Small intestine (tissue), 7 donors: Measurements from ENCODE around the gene CERCAM. TPM values are rescaled to one million over a fixed set of nuclear protein-coding genes. Genes with fewer than 3 reads are reported as not detected.
"Not testable (repeated sequence)": the region's sequence is repeated elsewhere in the genome, so short reads cannot be mapped to it uniquely, and the experiment has no call there.

Experiments
- DNase-seq, 2 donors: peaks; one replicate each; pipeline versions ENCODE4 v3.0.0 to v3.0.0-alpha.2; 2013
- FAIRE-seq: peaks from 2 replicates; lab custom pipeline; 2012; peaks lifted over from hg19 to GRCh38; lab: Jason Lieb, UNC
- H3K27ac ChIP-seq, 3 donors: one replicate each; pipeline ENCODE4 v1.5.1; 2013; ENCODE audit warnings: low read length in 2 of 3, mild to moderate bottlenecking in 2 of 3, control low read depth in 1 of 3, inconsistent platforms in 1 of 3, low read depth in 1 of 3, moderate library complexity in 1 of 3
- H3K27me3 ChIP-seq, 3 donors: one replicate each; pipeline ENCODE4 v1.6.1; 2013; ENCODE audit warnings: low read length in 3 of 3, inconsistent platforms in 1 of 3; ENCODE audit not compliant: control insufficient read depth in 3 of 3, insufficient read depth in 3 of 3
- H3K36me3 ChIP-seq, 3 donors: one replicate each; pipeline ENCODE4 v1.6.1; 2013; ENCODE audit warnings: low read length in 3 of 3, inconsistent platforms in 1 of 3, low read depth in 1 of 3, mild to moderate bottlenecking in 1 of 3, moderate library complexity in 1 of 3; ENCODE audit not compliant: control insufficient read depth in 3 of 3, insufficient read depth in 2 of 3
- H3K4me1 ChIP-seq, 3 donors: one replicate each; pipeline ENCODE4 v1.6.1; 2013; ENCODE audit warnings: low read length in 2 of 3, inconsistent platforms in 1 of 3, low read depth in 1 of 3, mild to moderate bottlenecking in 1 of 3, moderate library complexity in 1 of 3; ENCODE audit not compliant: control insufficient read depth in 3 of 3, insufficient read depth in 2 of 3
- H3K4me3 ChIP-seq, 3 donors: one replicate each; pipeline ENCODE4 v1.5.1; 2013; ENCODE audit warnings: low read length in 3 of 3, control low read depth in 1 of 3, inconsistent platforms in 1 of 3, low read depth in 1 of 3, mild to moderate bottlenecking in 1 of 3, moderate library complexity in 1 of 3
- H3K9me3 ChIP-seq, 2 donors: one replicate each; pipeline ENCODE4 v1.6.1; 2013; ENCODE audit warnings: low read depth in 1 of 2, low read length in 1 of 2; ENCODE audit not compliant: control insufficient read depth in 2 of 2, insufficient read depth in 1 of 2
- WGBS, 3 donors: extraction: QIAGEN DNeasy Blood & Tissue Kit; methylation state at CpG; one replicate each; pipeline ENCODE4 v1.1.7; 2013; 5-methylcytosine and 5-hydroxymethylcytosine counted together
- polyA plus RNA-seq, 4 donors: library from polyadenylated mRNA; stranded (reverse) in 3 of 4; unstranded in 1 of 4; fragments of 200-250 nt in 3 of 4; fragments of 120-200 nt in 1 of 4; gene quantifications; one replicate each; pipeline versions ENCODE4 v1.2.1 to v1.2.3, GENCODE V29; 2013
- donor health status: healthy with polysubstance abuse.
- donor health status: control.
- donor health status: control.
- donor health status: Bipolar disorder and iron deficiency.
- donor health status: healthy.

Gene CERCAM
- polyA plus RNA-seq, 4 donors = 4.3 to 10.3 (median 6.8) TPM; not detected in 1

GRCh38 chr9:128409978-128410377 is 10.7 kb upstream of the CERCAM start:
- no peak overlapping the region for H3K27ac ChIP-seq
- DNase-seq = no peak
- H3K4me3 ChIP-seq = no peak overlapping the region
- peaks cover 0 to 1% (median 0%) of the 10 kb centered on the region in 3 donors for H3K4me1 ChIP-seq
- WGBS, 3 donors = 23 to 35% (median 23%) methylated on average over 6 of the region's 6 CpGs
- H3K9me3 ChIP-seq = no peaks in the 10 kb centered on the region
- FAIRE-seq = no peak
- H3K27me3 ChIP-seq = peaks cover 0 to 35% (median 4%) of the 10 kb centered on the region in 3 donors
- no peaks in the 10 kb centered on the region for H3K36me3 ChIP-seq

- Histone ChIP-seq H3K36me3 (no peaks in the 10 kb centered on the region), H3K4me3 (no peak overlapping the region), H3K4me1 (peaks cover 0 to 11% (median 0%) of the 10 kb centered on the region in 3 donors), H3K27ac (no peak overlapping the region), H3K9me3 (no peaks in the 10 kb centered on the region), H3K27me3 (peaks cover 0 to 29% (median 11%) of the 10 kb centered on the region in 3 donors)
- FAIRE-seq (no peak), DNase-seq (no peak)
- WGBS, 3 donors = 42 to 55% (median 46%) methylated on average over 11 of the region's 11 CpGs
Observed at GRCh38 chr9:128411364-128412119, 9.1 kb upstream of the CERCAM start.

- Histone ChIP-seq H3K27me3 (peaks cover 0 to 28% (median 11%) of the 10 kb centered on the region in 3 donors), H3K4me1 (peaks cover 0 to 11% (median 0%) of the 10 kb centered on the region in 3 donors), H3K4me3 (no peak overlapping the region), H3K36me3 (no peaks in the 10 kb centered on the region), H3K27ac (no peak overlapping the region), H3K9me3 (no peaks in the 10 kb centered on the region)
- no peak for FAIRE-seq
- 11 to 20% (median 17%) methylated on average over 13 of the region's 13 CpGs for WGBS, 3 donors
- peak in 1 of 2 donors; percentile 44 for DNase-seq
Observed at GRCh38 chr9:128412120-128412790, 8.4 kb upstream of the CERCAM start.

GRCh38 chr9:128413728-128414127 is 6.9 kb upstream of the CERCAM start:
- 71 to 86% (median 72%) methylated on average over 13 of the region's 13 CpGs for WGBS, 3 donors
- H3K27me3 ChIP-seq = peaks cover 0 to 24% (median 10%) of the 10 kb centered on the region in 3 donors
- not testable (repeated sequence) for H3K9me3 ChIP-seq, DNase-seq, H3K27ac ChIP-seq, FAIRE-seq, H3K36me3 ChIP-seq, H3K4me3 ChIP-seq
- peaks cover 0 to 11% (median 0%) of the 10 kb centered on the region in 3 donors for H3K4me1 ChIP-seq

- 47 to 65% (median 64%) methylated on average over 3 of the region's 3 CpGs for WGBS, 3 donors
- no peak overlapping the region for H3K27ac ChIP-seq
- H3K9me3 ChIP-seq = no peaks in the 10 kb centered on the region
- FAIRE-seq (no peak), DNase-seq (no peak)
- peaks cover 0 to 19% (median 0%) of the 10 kb centered on the region in 3 donors for H3K4me1 ChIP-seq
- no peaks in the 10 kb centered on the region for H3K36me3 ChIP-seq
- H3K4me3 ChIP-seq = no peak overlapping the region
- H3K27me3 ChIP-seq = peaks cover 0 to 25% (median 10%) of the 10 kb centered on the region in 3 donors
Observed at GRCh38 chr9:128414461-128414860, 6.2 kb upstream of the CERCAM start.

GRCh38 chr9:128415281-128415680 is 5.4 kb upstream of the CERCAM start:
- Histone ChIP-seq H3K9me3 (no peaks in the 10 kb centered on the region), H3K4me1 (peaks cover 0 to 26% (median 0%) of the 10 kb centered on the region in 3 donors), H3K27me3 (peaks cover 0 to 20% (median 10%) of the 10 kb centered on the region in 3 donors), H3K36me3 (no peaks in the 10 kb centered on the region), H3K27ac (no peak overlapping the region), H3K4me3 (no peak overlapping the region)
- peak; percentile 66 to 72 for DNase-seq
- WGBS, 3 donors = 20 to 50% (median 23%) methylated on average over 2 of the region's 2 CpGs
- no peak for FAIRE-seq

- no peak for DNase-seq
- Histone ChIP-seq H3K4me1 (peaks cover 0 to 28% (median 0%) of the 10 kb centered on the region in 3 donors), H3K27me3 (peaks cover 0 to 19% (median 10%) of the 10 kb centered on the region in 3 donors), H3K4me3 (no peak overlapping the region), H3K9me3 (no peaks in the 10 kb centered on the region), H3K36me3 (no peaks in the 10 kb centered on the region), H3K27ac (no peak overlapping the region)
- 47 to 48% (median 47%) methylated on average over 6 of the region's 6 CpGs for WGBS, 3 donors
- no peak for FAIRE-seq
Observed at GRCh38 chr9:128416014-128416413, 4.6 kb upstream of the CERCAM start.

- Histone ChIP-seq H3K4me3 (no peak overlapping the region), H3K36me3 (no peaks in the 10 kb centered on the region), H3K27ac (no peak overlapping the region), H3K4me1 (peaks cover 0 to 33% (median 0%) of the 10 kb centered on the region in 3 donors), H3K9me3 (no peaks in the 10 kb centered on the region), H3K27me3 (peaks cover 0 to 21% (median 10%) of the 10 kb centered on the region in 3 donors)
- DNase-seq (no peak), FAIRE-seq (no peak)
- 49 to 60% (median 56%) methylated on average over 6 of the region's 6 CpGs for WGBS, 3 donors
Observed at GRCh38 chr9:128416432-128417019, 4.1 kb upstream of the CERCAM start.
